ENCODE measurements around the gene SAP30BP. TPM values are rescaled to one million over a fixed set of nuclear protein-coding genes. Genes with fewer than 3 reads are reported as not detected.

SAP30BP gene
- total and polyA plus RNA-seq, 2 of the 8 experiments (the other 6 are each of a cell fraction or from before 2014, with no cell fraction given): 63.3 to 79.9 TPM

GRCh38 chr17:75634376-75634740 is 32.8 kb upstream of the SAP30BP start:
- Histone ChIP-seq H2BK5ac (ENCODE audit: low read depth, low read length) (no peak overlapping the region), H3K36me3 (ENCODE audit: control insufficient read depth in 2 of 4, insufficient read depth in 4 of 4, low read length in 3 of 4) (peaks cover 0 to 3% (median under 1%) of the 10 kb centered on the region in 4 experiments; a peak in 2 of 8 replicates), H3K9me3 (ENCODE audit: insufficient read depth in 2 of 2, low read depth in 1 of 2, low read length in 1 of 2) (no peaks in the 10 kb centered on the region), H3K27ac (ENCODE audit: low read depth, low read length) (no peak overlapping the region), H2BK120ac (replicated peaks; ENCODE audit: low read depth, low read length) (no peak overlapping the region), H4K91ac (replicated peaks; ENCODE audit: insufficient read length, low read length) (no peak overlapping the region), H3K4me1 (replicated peaks in 1 of 4; ENCODE audit: control insufficient read depth in 3 of 4, insufficient read depth in 4 of 4, low read length in 3 of 4) (peaks cover 0 to 16% (median 11%) of the 10 kb centered on the region in 4 experiments; a peak in 5 of 7 replicates), H3K79me1 (ENCODE audit: low read depth, low read length) (no peaks in the 10 kb centered on the region), H3K27me3 (replicated peaks in 1 of 4; ENCODE audit: control insufficient read depth in 3 of 4, extremely low read depth in 1 of 4, insufficient read depth in 3 of 4, low read length in 3 of 4) (no peaks in the 10 kb centered on the region), H3K56ac (replicated peaks; ENCODE audit: insufficient read length, low read depth, low read length) (no peak overlapping the region), H2BK12ac (ENCODE audit: low read depth, low read length) (no peak overlapping the region), H4K5ac (ENCODE audit: insufficient read length, low read depth, low read length) (no peak overlapping the region), H2AK5ac (ENCODE audit: low read depth, low read length) (no peak overlapping the region), H3K14ac (ENCODE audit: insufficient read length) (no peak overlapping the region), H2BK20ac (ENCODE audit: low read length) (no peak overlapping the region), H3K4me2 (ENCODE audit: insufficient read depth in 1 of 2, low read depth in 2 of 2, low read length in 2 of 2) (peak overlapping the region; percentile 20 to 45; a peak in 2 of 4 replicates), H3K4ac (replicated peaks; ENCODE audit: insufficient read length, low read depth, low read length) (no peak overlapping the region), H3K18ac (ENCODE audit: extremely low read depth, low read length) (no peak overlapping the region), H3K4me3 (ENCODE audit: extremely low read depth in 1 of 4, insufficient read depth in 2 of 4, low read depth in 3 of 4, low read length in 4 of 4) (no peak overlapping the region; a peak in 2 of 8 replicates), H4K8ac (ENCODE audit: extremely low read depth, insufficient read depth, low read length) (no peak overlapping the region), H3K23ac (ENCODE audit: insufficient read length) (no peak overlapping the region), H4K20me1 (replicated peaks in 1 of 2; ENCODE audit: control insufficient read depth in 1 of 2, insufficient read depth in 2 of 2, low read length in 2 of 2) (peaks cover 5 to 20% of the 10 kb centered on the region in 2 experiments), H2AFZ (ENCODE audit: low read length) (no peak overlapping the region), H3K79me2 (ENCODE audit: control insufficient read depth in 1 of 2, insufficient read depth in 2 of 2, low read length in 2 of 2) (no peaks in the 10 kb centered on the region), H2BK15ac (ENCODE audit: low read length) (no peak overlapping the region), H3K23me2 (ENCODE audit: low read depth, low read length) (no peaks in the 10 kb centered on the region), H3K9ac (replicated peaks in 1 of 4; ENCODE audit: extremely low read depth in 1 of 4, low read depth in 3 of 4, low read length in 3 of 4) (no peak overlapping the region)
- CTCF ChIA-PET (ENCODE audit: partially characterized antibody): interaction anchor here (0.6 to 59.2 kb wide), 33 partner anchors 10 to 404 kb away, joined by 3 to 2200 read pairs (median 6); partner anchors contain the start of genes RECQL5, SAP30BP, SMIM5 and TSEN54
- DNase-seq (ENCODE audit: low read depth in 1 of 2, low spot score in 2 of 2): no peak
- POLR2A ChIA-PET (ENCODE audit: partially characterized antibody): interaction anchor here (0.8 to 3.4 kb wide), 13 partner anchors 9 to 1196 kb away, joined by 3 to 19 read pairs (median 4); partner anchors contain the start of genes RECQL5 and SAP30BP
- 88% methylated on average over 9 of the region's 9 CpGs; no CpG with 5 or more reads in 1 of the 2 experiments for WGBS, 2 experiments (ENCODE audit: extremely low coverage in 1 of 2, insufficient coverage in 1 of 2, insufficient read length in 1 of 2, insufficient replicate concordance in 2 of 2, low coverage in 1 of 2, low lambda C conversion rate in 2 of 2, missing lambda C conversion rate in 1 of 2)
- FAIRE-seq: no peak
- TF ChIP-seq TAF1 (IDR thresholded peaks at IDR 0.05; ENCODE audit: low read depth, low read length) (no peak), EGR1 (IDR thresholded peaks at IDR 0.05; ENCODE audit: borderline replicate concordance, low read depth, low read length) (no peak), ATF3 (IDR thresholded peaks at IDR 0.05; ENCODE audit: insufficient read depth, low read depth, low read length) (no peak), CBX5 (IDR thresholded peaks at IDR 0.05; ENCODE audit: low read depth, low read length) (no peak), JUND (IDR thresholded peaks at IDR 0.05; ENCODE audit: low read length) (no peak), SP4 (IDR thresholded peaks at IDR 0.05; ENCODE audit: low read length) (no peak), CBX8 (IDR thresholded peaks at IDR 0.05; ENCODE audit: borderline replicate concordance, low read depth, low read length) (no peak), RBBP5 (IDR thresholded peaks at IDR 0.05; ENCODE audit: borderline replicate concordance, low read depth, low read length) (no peak), RFX5 (IDR thresholded peaks at IDR 0.05; ENCODE audit: borderline replicate concordance, low read depth, low read length) (no peak), TBP (IDR thresholded peaks at IDR 0.05; ENCODE audit: low read depth, low read length) (no peak), E2F6 (IDR thresholded peaks at IDR 0.05) (no peak), NRF1 (IDR thresholded peaks at IDR 0.05; ENCODE audit: low read depth, low read length) (no peak), YY1 (IDR thresholded peaks at IDR 0.05; ENCODE audit: low read depth, low read length) (no peak)

Measured in H1 (cell line).